T-helper 2 cell treated with Interferon-gamma antibody and Interleukin-4, amounts not matched to agents 100 ng/mL and 5 ng/mL, for 36 hours (primary cell): ENCODE data around the gene KHK. TPM values are rescaled to one million over a fixed set of nuclear protein-coding genes. Genes with fewer than 3 reads are reported as not detected.

ENCODE experiments used
- intact Hi-C: fragments of 100-400 bp; cut with micrococcal nuclease; formaldehyde crosslinking; loops from one replicate; pipeline ENCODE4 v1.15.1; 2023
- total RNA-seq: library from RNA; stranded (reverse); gene quantifications from 2 replicates; pipeline ENCODE4 v1.2.3, GENCODE V29; 2022

The KHK gene
- total RNA-seq, 1 donor from 2014 or later = 12.2 TPM

DNA sequence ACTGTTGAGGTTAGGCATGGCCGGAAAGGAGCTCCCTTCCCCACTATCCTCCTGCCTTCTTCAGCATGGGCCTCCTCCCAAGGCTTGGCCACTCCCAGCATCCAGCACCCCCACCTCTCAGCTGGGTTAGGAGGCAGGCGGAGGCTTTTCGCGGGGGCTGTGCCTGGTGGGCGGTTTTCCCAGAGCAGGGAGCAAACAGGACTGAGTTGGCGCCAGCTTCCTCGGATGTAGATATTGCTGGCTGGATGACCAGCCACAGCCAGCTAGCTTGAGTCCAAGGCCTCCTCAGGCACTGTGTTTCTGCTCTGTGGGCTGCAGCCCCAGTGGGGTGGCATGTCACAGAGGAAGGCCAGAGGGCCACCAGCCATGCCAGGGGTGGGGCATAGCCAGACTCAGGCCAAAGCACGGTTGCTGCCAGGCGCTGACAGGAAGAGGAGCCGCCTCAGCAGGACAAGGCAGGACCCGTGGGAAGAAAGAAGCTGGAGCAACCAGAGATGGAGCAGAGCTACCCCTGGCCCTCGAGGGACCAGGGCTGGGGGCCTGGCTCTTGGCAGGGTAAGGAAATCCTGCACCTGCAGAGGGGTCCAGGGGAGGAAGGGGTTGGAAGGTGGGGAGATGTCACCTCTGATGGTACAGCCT is 62.3 kb downstream of the KHK start, which contains the start of gene TCF23:
TCF23 (plus strand) TSS at position 204 of the 639 bp plus-strand sequence; CDS start at position 334, 130 bp downstream.
- intact Hi-C loops = no loop called here

- intact Hi-C loops = no loop called here
These were observed 63.2 kb downstream of the KHK start for GRCh38 chr2:27149570-27150405.

Other genes with a start within 250 kb of the KHK start
- gene DPYSL5, start 238.6 kb upstream of the KHK start, total RNA-seq = not detected in 2 replicates
- 0.91 and 1.2 TPM in 2 replicates for gene MAPRE3, start 116.1 kb upstream of the KHK start, total RNA-seq
- 99.4 and 100 TPM in 2 replicates for gene TMEM214, start 53.8 kb upstream of the KHK start, total RNA-seq
- gene AGBL5, start 35.1 kb upstream of the KHK start, total RNA-seq = 13.6 and 14.4 TPM in 2 replicates
- 351 and 367 TPM in 2 replicates for gene OST4, start 15.1 kb upstream of the KHK start, total RNA-seq
- gene EMILIN1, start 8.2 kb upstream of the KHK start, total RNA-seq = 1.1 and 1.5 TPM in 2 replicates
- 2.9 and 3.1 TPM in 2 replicates for gene CGREF1, start 32.4 kb downstream of the KHK start, total RNA-seq
- 0.52 and 0.64 TPM in 2 replicates for gene ABHD1, start 37.0 kb downstream of the KHK start, total RNA-seq
- 74.2 and 76.6 TPM in 2 replicates for gene PREB, start 47.9 kb downstream of the KHK start, total RNA-seq
- not detected in 2 replicates for gene PRR30, start 52.6 kb downstream of the KHK start, total RNA-seq
- gene TCF23, start 62.2 kb downstream of the KHK start, total RNA-seq = not detected in 2 replicates
- gene ATRAID, start 125.3 kb downstream of the KHK start, total RNA-seq = 78.3 and 82.5 TPM in 2 replicates
- 48.5 and 54.4 TPM in 2 replicates for gene SLC5A6, start 125.5 kb downstream of the KHK start, total RNA-seq
- 86.4 and 87.1 TPM in 2 replicates for gene CAD, start 130.6 kb downstream of the KHK start, total RNA-seq
- gene SLC30A3, start 176.3 kb downstream of the KHK start, total RNA-seq = 0.14 and 0.48 TPM in 2 replicates
- gene DNAJC5G, start 188.7 kb downstream of the KHK start, total RNA-seq = not detected in 2 replicates
- 0.16 TPM in 1 of 2 replicates, not detected in the other for gene TRIM54, start 195.7 kb downstream of the KHK start, total RNA-seq
- 1.5 and 2.0 TPM in 2 replicates for gene UCN, start 221.7 kb downstream of the KHK start, total RNA-seq
- gene MPV17, start 236.3 kb downstream of the KHK start, total RNA-seq = 75.7 and 80.0 TPM in 2 replicates